Adipose tissue (tissue), 3 donors: Measurements from ENCODE around the gene SARDH. TPM values are rescaled to one million over a fixed set of nuclear protein-coding genes. Genes with fewer than 3 reads are reported as not detected.
"Not testable (repeated sequence)": the region's sequence is repeated elsewhere in the genome, so short reads cannot be mapped to it uniquely, and the experiment has no call there.

ENCODE experiments used
- H3K27ac ChIP-seq: one replicate; pipeline ENCODE4 v1.5.1; 2013; ENCODE audit warnings: low read depth, low read length
- WGBS, 3 donors: extraction: QIAGEN DNeasy Blood & Tissue Kit; methylation state at CpG; one replicate each; pipeline ENCODE4 v1.1.7; 2013; 5-methylcytosine and 5-hydroxymethylcytosine counted together
- polyA plus RNA-seq, 3 donors: library from polyadenylated mRNA; stranded (reverse); fragments of 200-250 nt; gene quantifications; one replicate each; pipeline ENCODE4 v1.2.3, GENCODE V29; 2013
- donor health status: healthy with polysubstance abuse.
- donor health status: Bipolar disorder and iron deficiency.
- donor health status: healthy.

Gene SARDH
- polyA plus RNA-seq, 3 donors, result 1.2 to 6.5 (median 1.7) TPM

- H3K27ac ChIP-seq, result no peak overlapping the region
- WGBS, 3 donors, result 50 to 68% (median 61%) methylated on average over 6 of the region's 6 CpGs
Measured at GRCh38 chr9:133635098-133635497, 103.1 kb downstream of the SARDH start.

- 31 to 47% (median 43%) methylated on average over 24 of the region's 24 CpGs for WGBS, 3 donors
- no peak overlapping the region for H3K27ac ChIP-seq
Measured at GRCh38 chr9:133634081-133634691, 104.0 kb downstream of the SARDH start.

- WGBS, 3 donors, result 35 to 45% (median 42%) methylated on average over 8 of the region's 8 CpGs
- H3K27ac ChIP-seq, result no peak overlapping the region
Measured at GRCh38 chr9:133633681-133634080, 104.5 kb downstream of the SARDH start.

GRCh38 chr9:133632806-133633680 lies 105.1 kb downstream of the SARDH start:
- WGBS, 3 donors, result 48 to 57% (median 53%) methylated on average over 26 to 27 of the region's 27 CpGs
- H3K27ac ChIP-seq, result no peak overlapping the region

- H3K27ac ChIP-seq, result no peak overlapping the region
- 89 to 96% (median 93%) methylated on average over 12 of the region's 12 CpGs for WGBS, 3 donors
Measured at GRCh38 chr9:133631111-133631510, 107.0 kb downstream of the SARDH start.

GRCh38 chr9:133629221-133630110 lies 108.7 kb downstream of the SARDH start:
- 81 to 90% (median 86%) methylated on average over 23 of the region's 23 CpGs for WGBS, 3 donors
- no peak overlapping the region for H3K27ac ChIP-seq

- 65 to 70% (median 67%) methylated on average over 8 of the region's 8 CpGs for WGBS, 3 donors
- no peak overlapping the region for H3K27ac ChIP-seq
Measured at GRCh38 chr9:133628766-133629165, 109.4 kb downstream of the SARDH start.

GRCh38 chr9:133627341-133627740 lies 110.8 kb downstream of the SARDH start:
- 75 to 83% (median 81%) methylated on average over 3 of the region's 3 CpGs for WGBS, 3 donors
- no peak overlapping the region for H3K27ac ChIP-seq

GRCh38 chr9:133626008-133626407 lies 112.1 kb downstream of the SARDH start:
- H3K27ac ChIP-seq, result not testable (repeated sequence)

- WGBS, 3 donors, result 47 to 68% (median 68%) methylated on average over 5 of the region's 5 CpGs
- no peak overlapping the region for H3K27ac ChIP-seq
Measured at GRCh38 chr9:133622555-133622954, 115.6 kb downstream of the SARDH start.

GRCh38 chr9:133621725-133622267 lies 116.4 kb downstream of the SARDH start:
- no peak overlapping the region for H3K27ac ChIP-seq
- 57 to 75% (median 75%) methylated on average over 11 of the region's 11 CpGs for WGBS, 3 donors

- no peak overlapping the region for H3K27ac ChIP-seq
Measured at GRCh38 chr9:133619791-133620190, 118.4 kb downstream of the SARDH start.

GRCh38 chr9:133618726-133619125 lies 119.4 kb downstream of the SARDH start:
- 79 to 86% (median 86%) methylated on average over 10 of the region's 10 CpGs for WGBS, 3 donors
- no peak overlapping the region for H3K27ac ChIP-seq

More at GRCh38 chr9:133619791-133620190, 118.4 kb downstream of the SARDH start:
- 11 to 17% (median 15%) methylated on average over 8 of the region's 8 CpGs for WGBS, 3 donors

GRCh38 chr9:133616643-133617405 lies 121.3 kb downstream of the SARDH start:
- 76 to 81% (median 77%) methylated on average over 12 to 13 of the region's 13 CpGs for WGBS, 3 donors
- no peak overlapping the region for H3K27ac ChIP-seq

- WGBS, 3 donors, result 67 to 72% (median 71%) methylated on average over 12 to 13 of the region's 13 CpGs
- no peak overlapping the region for H3K27ac ChIP-seq
Measured at GRCh38 chr9:133615606-133616188, 122.5 kb downstream of the SARDH start.

- no peak overlapping the region for H3K27ac ChIP-seq
- 31 to 40% (median 35%) methylated on average over 16 of the region's 16 CpGs for WGBS, 3 donors
Measured at GRCh38 chr9:133615186-133615585, 123.0 kb downstream of the SARDH start.

- no peak overlapping the region for H3K27ac ChIP-seq
- WGBS, 3 donors, result 52 to 61% (median 60%) methylated on average over 5 of the region's 5 CpGs
Measured at GRCh38 chr9:133614678-133615077, 123.5 kb downstream of the SARDH start.
